Uterus (tissue), 2 donors: Measurements from ENCODE around the gene ATRN.

Experiments used
- POLR2A ChIP-seq, 2 donors: fragments of 450-650 bp; IDR thresholded peaks; one replicate each; pipeline ENCODE4 v1.6.1; 2016; ENCODE audit warnings: antibody characterized with exemption in 2 of 2, mild to moderate bottlenecking in 1 of 2, moderate library complexity in 1 of 2
- TF ChIP-seq, protein P1 (sequence below), 4 experiments: fragments of 200-600 bp in 2 of 4; fragments of 450-650 bp in 2 of 4; sonication (generic) in 2 of 4; IDR thresholded peaks; one replicate each; pipeline ENCODE4 v1.5.1; 2016 to 2019; ENCODE audit warnings: antibody characterized with exemption in 4 of 4, mild to moderate bottlenecking in 2 of 4, moderate library complexity in 1 of 4

DNA sequence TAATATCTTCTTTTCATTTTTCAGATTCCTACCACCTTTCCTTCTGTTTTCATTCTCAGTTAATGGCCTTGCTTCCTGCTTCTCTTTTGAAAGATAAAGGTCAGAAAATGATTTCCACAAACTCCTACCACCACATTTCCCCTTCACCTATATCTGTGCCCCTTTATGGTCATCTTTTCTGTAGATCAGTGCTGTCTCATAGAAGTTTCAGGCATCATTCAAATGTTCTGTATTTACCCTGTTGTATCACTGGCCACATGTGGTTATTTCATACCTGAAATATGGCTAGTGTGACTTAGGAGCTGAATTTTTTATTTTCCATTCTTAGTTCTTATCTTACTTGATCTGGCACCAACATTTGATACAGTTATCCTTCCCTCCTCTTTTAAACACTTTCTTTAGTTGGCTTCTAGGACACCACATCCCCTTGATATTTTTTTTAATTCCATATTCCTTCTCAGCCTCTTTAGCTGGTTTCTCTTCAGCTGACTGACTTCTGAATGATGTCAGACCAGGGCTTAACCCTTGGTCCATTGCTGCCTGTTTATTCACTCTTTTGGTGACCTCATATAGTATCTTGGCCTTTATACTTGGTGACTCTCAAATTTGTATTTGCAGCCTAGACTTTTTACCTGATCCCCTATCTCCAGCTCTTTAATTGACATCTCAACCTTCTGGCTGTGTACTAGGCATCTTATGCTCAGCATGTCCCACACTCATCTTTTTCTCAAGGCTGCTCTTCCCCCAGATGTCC, 81.0 kb downstream of the ATRN start:
- TF ChIP-seq, protein P1, sequence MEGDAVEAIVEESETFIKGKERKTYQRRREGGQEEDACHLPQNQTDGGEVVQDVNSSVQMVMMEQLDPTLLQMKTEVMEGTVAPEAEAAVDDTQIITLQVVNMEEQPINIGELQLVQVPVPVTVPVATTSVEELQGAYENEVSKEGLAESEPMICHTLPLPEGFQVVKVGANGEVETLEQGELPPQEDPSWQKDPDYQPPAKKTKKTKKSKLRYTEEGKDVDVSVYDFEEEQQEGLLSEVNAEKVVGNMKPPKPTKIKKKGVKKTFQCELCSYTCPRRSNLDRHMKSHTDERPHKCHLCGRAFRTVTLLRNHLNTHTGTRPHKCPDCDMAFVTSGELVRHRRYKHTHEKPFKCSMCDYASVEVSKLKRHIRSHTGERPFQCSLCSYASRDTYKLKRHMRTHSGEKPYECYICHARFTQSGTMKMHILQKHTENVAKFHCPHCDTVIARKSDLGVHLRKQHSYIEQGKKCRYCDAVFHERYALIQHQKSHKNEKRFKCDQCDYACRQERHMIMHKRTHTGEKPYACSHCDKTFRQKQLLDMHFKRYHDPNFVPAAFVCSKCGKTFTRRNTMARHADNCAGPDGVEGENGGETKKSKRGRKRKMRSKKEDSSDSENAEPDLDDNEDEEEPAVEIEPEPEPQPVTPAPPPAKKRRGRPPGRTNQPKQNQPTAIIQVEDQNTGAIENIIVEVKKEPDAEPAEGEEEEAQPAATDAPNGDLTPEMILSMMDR (IDR thresholded peaks at IDR 0.05) = no peak
- TF ChIP-seq POLR2A (IDR thresholded peaks at IDR 0.05) = no peak
